GM21367 (cell line): Measurements from ENCODE around the gene RPTOR.
"Not testable (repeated sequence)": the region's sequence is repeated elsewhere in the genome, so short reads cannot be mapped to it uniquely, and the experiment has no call there.

ENCODE experiments used
- ATAC-seq: cut with Tn5 transposase; IDR thresholded peaks from one replicate; pipeline ENCODE4 v1.9.1; 2021; ENCODE audit not compliant: unreplicated experiment

The RPTOR gene

GRCh38 chr17:80692931-80693467 lies 148.4 kb downstream of the RPTOR start:
- no peak for ATAC-seq

DNA sequence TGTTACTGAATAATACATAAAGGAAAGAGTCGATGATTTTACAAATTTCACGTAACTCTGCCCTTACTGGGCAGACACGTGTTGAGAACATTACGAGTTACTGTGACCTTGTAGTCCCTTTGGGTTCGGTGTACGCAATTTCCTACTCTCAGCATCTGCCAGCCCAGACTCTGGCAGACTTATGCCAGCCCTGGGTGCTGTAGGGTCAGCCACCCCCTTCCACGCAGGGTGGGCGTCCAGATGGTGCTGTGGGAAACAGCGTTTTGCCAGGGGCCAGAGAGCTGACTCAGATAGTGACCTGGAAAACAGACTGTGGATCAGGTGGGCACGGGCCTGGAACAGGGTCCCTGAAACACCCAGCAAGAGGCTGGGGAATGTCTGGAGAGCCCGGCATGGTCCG lies 148.9 kb downstream of the RPTOR start:
- ATAC-seq = no peak

DNA sequence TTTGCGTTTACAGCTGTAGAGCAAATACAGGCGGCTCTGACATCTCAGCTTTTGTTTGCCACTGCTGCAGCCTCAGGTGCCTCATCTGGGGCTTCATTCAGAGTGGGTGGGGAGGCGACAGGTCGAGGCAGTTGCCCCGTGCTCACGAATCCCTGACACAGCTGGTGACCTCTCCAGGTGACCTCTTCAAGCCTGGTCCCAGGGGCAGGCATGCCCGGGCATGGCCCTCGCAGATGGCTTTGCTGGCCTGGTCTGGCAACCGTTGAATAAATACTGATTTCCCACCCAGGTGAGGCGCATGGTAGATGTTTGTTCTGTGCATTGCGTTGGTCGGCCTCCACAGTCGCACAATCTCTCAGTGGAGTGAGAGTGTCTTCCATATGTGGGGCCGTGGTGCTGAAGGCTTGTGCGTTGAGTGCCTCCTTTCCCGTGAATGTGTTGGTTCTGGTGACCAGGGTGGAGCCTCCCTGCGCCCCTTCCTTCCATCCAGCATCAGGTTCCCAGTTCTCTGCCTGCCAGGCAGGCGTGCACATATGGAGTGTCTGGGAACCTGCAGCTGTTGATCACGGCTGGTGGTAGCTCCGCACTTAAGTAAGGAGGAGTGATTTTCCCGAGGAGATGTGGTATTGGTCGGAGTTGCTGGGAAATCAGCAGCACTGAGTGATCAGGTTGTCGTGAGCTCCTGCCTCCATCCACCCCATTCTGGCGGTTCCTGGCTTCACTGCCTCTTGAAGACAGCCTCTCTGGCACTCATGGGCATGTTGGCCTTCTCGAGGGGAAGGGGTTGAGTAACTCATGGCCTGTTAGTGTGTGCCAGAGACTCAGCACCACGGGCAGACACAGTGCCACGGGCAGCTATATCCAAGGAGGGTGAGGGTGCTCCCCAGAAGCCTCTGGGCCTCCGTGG lies 149.7 kb downstream of the RPTOR start:
- no peak for ATAC-seq

DNA sequence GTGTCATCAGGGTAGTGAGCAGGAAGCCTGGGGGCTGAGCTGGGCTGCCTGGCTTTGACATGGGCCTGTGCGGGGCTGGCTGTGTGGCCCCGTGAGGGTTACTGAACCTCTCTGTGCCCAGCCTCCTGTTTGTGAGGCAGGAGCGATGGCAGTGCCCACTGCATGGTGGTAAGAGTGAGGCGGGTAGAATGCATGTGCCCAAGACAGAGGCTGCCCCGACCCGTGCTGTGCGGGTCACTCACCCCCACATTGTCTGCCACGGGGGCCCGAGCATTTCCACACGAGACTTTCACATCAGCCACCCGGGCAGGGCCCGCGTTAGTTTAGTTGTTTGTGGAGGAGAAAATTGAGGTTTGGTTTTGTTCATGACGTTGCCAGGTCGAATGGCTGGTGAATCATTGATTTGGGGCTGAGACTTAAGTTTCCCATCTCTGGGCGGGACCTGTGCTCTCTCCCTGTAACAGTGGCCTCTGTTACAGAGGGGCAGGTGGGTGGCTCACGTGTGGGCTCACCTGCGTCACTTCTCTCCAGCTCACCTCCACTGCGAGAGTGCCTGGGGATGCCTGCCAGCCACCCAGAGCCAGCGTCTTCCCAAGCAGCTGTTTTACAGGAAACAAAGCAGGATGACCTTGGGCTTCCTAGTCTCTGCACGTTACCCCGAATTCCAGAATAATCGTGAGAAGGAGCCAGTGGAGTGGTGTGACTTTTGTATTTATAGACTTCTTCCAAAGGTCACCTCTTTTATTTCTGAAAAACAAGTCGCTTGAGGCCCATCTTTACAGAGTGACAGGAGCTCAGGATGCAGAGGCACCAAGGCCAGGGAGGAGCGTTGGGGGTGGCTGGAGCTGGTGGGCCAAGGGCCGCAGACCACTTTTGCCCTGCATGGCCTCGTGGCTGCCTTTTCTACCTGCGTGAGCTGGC lies 150.6 kb downstream of the RPTOR start:
- ATAC-seq = no peak

DNA sequence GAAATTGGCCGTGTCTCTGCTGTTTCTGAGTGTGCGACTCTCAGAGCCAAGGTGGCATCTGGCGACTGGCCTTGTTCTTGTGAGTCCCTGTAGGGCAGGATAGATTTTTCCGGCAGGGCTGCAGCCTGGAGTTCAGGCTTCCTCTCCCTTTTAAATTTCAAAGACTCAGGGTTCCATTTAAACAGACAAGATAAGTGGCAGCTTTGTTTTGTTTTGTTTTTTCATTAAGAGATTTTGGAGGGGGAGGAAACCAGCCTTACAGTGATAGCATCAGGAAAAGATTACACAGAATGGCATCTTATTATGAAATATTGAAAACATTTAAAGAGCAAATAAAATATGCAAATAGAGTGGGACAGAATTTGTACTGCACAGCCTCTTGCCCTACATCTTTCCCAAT lies 151.3 kb downstream of the RPTOR start:
- no peak for ATAC-seq

- ATAC-seq = no peak
Measured at GRCh38 chr17:80696456-80696855, 151.8 kb downstream of the RPTOR start.

DNA sequence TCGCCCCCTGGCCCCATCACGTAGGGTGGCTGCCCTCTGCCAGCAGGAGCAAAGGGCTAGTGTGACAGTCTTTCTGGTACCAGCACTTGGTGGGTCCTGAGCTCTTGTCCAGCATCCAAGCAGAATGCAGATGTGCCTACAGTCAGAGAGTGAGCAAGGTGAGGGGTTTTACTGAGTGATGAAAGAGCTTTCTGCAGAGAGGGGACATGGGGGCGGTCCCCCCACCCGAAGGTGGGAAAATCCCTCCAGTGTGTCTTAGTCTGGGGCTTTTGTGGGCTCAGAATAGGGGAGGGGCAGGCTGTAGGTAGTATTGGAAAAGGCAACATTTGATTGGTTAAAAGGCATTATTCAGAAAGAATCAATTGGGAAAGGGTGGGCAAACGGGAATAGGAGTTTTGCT lies 152.3 kb downstream of the RPTOR start:
- no peak for ATAC-seq

DNA sequence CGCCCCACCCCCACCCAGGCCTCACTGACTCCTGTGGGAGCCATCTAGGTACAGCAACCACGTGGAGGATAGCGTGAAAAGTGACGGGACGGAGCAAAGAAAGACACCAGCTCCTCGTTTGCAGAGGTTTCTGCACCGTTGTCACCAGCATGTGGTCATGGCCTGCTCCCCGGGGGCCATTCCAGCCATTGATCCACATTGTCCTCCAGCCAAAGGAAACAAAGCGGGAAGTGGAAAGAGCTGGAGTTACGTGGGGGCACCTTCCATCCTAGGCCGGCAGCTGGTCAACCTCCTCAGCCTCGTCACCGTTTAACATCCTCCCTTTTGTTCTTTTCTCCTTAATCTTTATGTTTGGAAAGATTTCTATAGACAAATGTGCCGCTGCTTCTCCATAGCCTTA lies 153.7 kb downstream of the RPTOR start:
- ATAC-seq = no peak

DNA sequence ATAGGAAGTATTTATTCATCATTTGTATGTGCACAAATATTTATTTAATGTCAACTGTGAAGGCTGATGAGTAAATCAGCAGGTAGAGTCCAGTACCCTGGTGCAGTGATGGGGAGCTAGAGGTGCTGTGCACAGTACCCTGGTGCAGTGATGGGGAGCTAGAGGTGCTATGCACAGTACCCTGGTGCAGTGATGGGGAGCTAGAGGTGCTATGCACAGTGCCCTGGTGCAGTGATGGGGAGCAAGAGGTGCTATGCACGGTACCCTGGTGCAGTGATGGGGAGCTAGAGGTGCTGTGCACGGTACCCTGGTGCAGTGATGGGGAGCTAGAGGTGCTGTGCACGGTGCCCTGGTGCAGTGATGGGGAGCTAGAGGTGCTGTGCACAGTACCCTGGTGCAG lies 154.6 kb downstream of the RPTOR start:
- ATAC-seq = not testable (repeated sequence)

DNA sequence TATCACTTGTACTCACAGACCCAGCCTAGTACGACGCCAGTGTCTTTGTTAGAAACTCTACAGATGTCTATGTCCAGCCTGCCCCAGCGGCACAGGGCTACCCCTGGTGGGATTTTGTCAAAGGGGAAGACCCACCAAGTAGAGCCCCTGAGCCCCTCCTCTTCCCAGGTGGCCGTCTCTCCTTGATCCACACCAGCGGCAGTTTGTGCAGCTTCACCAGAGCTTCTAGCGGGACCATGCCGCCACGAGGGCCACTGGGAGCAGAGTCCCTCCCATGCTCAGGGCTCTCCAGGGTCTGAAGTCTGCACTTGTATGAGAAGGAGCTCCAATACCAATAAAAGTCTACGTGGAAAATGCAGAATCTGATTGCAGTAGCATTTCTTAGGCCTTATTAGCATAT lies 157.1 kb downstream of the RPTOR start:
- no peak for ATAC-seq

GRCh38 chr17:80702315-80703141 lies 157.9 kb downstream of the RPTOR start:
- no peak for ATAC-seq

DNA sequence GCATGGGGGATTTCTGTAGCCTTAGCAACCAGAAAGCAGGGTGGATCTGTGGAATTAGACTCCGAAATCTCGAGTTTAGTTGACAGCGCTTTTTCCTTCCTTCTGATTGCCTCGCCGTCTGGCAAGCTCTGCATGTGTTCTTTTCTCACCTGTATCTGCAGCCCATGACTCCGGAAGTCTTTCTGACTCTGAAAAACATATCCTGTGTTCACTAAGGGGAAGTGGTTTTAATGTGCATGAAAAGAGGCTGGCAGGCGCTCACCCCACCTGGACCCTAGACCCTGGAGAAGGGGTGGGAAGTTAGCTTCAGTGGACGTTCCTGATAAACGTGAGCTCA lies 158.5 kb downstream of the RPTOR start:
- ATAC-seq = no peak

GRCh38 chr17:80704381-80704819 lies 159.8 kb downstream of the RPTOR start:
- ATAC-seq = no peak

- no peak for ATAC-seq
Measured at GRCh38 chr17:80704894-80705293, 160.3 kb downstream of the RPTOR start.

GRCh38 chr17:80705988-80706387 lies 161.3 kb downstream of the RPTOR start:
- no peak for ATAC-seq

GRCh38 chr17:80706463-80706867 lies 161.8 kb downstream of the RPTOR start:
- ATAC-seq = no peak

- ATAC-seq = no peak
Measured at GRCh38 chr17:80708480-80708879, 163.8 kb downstream of the RPTOR start.

DNA sequence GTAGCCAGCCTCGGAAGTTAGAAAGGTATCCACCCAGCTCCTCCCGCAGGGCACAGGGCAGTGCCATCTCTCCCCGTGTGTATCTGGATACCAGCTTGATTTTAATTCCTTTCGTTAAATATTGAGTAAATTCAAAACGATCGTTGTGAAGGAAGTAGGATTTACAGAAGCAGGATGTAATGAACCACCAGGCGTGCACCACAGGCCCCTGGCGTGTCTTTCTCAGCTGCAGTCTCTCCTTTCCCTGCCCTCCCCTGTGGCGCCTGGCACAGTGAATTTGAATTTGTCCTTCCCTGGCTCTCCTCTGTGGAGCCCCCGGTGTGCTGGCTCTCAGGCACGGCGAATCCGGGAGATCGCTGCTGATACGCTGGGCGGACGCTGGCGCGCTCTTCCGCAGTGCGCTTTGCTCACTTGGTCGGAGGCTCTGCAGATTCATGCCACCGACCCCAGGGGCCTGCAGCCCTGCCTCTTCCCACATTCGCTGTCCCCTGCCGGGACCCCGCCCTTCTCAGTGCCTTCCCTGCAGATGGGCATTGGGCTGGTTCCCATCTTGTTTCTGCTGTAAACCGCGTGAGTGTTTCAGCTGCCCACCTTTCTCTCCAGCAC lies 164.6 kb downstream of the RPTOR start:
- no peak for ATAC-seq

DNA sequence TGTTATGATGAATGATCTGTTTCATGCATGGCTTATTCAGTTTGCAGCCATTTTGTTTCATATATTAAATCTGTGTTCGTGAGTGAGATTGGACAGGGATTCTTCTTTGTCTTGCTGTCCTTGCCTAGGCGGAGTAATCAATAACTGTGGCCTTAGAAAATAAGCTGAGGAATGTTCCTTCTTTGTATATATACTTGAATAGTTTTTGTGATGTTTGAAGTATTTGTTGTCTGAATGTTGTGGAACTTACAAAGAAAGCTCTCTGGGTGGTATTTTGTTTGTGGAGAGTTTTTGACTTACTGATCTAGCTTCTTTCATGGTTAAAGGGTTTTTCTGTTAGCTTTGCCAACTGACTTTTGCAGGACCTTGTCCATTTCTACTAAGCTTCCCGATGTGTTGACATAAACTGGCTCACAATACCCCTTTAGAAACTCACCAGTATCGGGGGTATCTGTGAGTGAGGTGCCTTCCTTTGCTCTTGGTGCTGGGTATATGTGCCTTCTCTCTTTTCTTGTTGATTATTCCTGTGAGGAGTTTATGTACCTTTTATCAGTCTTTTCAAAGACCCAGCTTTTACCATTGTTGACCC lies 166.2 kb downstream of the RPTOR start:
- no peak for ATAC-seq

DNA sequence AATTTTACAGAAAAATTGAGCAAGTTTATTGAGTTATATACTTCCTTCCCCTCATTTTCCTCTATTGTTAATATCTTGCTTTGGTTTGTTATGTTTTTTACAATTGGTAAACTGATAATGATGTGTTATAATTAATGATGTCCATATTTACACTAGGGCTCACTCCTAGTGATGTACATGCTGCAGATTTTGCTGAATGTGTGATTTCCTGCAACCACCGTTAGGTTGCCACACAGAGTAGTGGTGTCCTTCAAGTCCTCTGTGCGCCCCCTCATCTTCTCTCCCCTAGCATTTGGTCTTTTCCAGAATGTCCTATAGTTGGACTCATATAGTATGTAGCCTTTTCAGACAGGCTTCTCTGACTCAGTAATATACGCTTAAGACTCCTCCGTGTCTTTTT lies 167.5 kb downstream of the RPTOR start:
- ATAC-seq = no peak
